ENCODE measurements around the gene CLDN6.

The CLDN6 gene

DNA sequence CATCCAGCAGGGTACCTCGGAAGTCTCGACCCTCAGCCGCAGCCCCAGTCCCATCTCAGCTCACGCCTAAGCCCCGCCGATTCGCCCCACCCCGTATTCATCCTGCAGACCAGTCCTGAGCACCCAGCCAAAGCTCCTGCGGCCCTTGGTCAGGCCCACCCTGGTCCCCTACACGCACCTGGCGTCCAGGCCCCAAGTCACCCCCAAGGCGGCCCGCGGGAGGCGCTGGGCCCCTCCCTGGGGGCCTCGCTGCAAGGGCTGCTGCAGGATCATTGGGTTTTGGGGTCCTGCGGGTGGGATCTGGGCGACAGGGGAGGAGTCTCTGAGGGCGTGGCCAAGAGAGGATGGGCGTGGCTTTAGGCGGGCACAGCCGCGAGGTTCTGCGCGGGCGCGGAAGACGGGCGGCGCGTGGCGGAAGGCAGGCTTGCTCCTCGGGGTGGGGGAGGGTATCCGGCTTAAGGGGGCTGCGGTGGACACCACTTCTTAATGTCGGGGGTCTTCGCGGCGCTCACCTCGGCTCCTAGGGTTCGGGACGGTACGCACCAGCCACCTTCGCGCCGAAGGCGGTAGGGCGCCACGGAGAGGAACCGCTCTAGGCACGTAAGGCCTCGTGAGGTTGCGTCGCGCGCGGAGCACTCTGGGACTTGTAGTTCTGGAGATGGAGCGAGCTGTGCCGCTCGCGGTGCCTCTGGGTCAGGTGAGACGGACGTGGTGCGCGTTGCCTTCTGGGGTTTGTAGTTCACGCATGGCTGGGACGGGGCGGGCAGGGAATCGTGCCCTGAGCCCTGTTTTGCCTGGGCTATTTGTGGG is 5.9 kb upstream of the CLDN6 start, which contains the start of the genes HCFC1R1 and THOC6:
HCFC1R1 (minus strand) TSS at position 274 of the 810 bp plus-strand sequence; CDS start at position 273, 1 bp downstream.
THOC6 (plus strand) TSS at position 367 of the 810 bp plus-strand sequence; CDS start at position 659, 292 bp downstream.
- CTCF ChIA-PET, result interaction anchor here (0.8 to 15.9 kb wide), 5 partner anchors 9 to 105 kb away, joined by 3 to 231 read pairs (median 10); no protein-coding TSS in a partner anchor
- POLR2A ChIA-PET, result interaction anchor here (0.6 kb wide), 1 partner anchor 14 kb away, joined by 3 read pairs; no protein-coding TSS in a partner anchor

DNA sequence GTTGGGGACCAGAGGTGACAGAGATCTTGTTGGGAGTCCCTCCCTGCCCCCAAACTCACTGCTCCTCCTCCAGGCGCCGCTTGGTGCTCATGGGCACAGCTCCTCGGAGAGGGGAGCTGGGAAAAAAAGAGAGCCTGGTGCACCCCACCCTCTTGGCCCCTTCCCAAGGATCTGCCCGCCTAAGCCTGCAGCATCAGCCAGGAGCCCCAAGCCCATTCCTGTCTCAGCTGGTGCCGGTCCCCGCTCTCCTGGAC is 5.4 kb upstream of the CLDN6 start:
- TF ChIP-seq, protein P1, sequence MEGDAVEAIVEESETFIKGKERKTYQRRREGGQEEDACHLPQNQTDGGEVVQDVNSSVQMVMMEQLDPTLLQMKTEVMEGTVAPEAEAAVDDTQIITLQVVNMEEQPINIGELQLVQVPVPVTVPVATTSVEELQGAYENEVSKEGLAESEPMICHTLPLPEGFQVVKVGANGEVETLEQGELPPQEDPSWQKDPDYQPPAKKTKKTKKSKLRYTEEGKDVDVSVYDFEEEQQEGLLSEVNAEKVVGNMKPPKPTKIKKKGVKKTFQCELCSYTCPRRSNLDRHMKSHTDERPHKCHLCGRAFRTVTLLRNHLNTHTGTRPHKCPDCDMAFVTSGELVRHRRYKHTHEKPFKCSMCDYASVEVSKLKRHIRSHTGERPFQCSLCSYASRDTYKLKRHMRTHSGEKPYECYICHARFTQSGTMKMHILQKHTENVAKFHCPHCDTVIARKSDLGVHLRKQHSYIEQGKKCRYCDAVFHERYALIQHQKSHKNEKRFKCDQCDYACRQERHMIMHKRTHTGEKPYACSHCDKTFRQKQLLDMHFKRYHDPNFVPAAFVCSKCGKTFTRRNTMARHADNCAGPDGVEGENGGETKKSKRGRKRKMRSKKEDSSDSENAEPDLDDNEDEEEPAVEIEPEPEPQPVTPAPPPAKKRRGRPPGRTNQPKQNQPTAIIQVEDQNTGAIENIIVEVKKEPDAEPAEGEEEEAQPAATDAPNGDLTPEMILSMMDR (IDR thresholded peaks at IDR 0.05; ENCODE audit: control extremely low read depth, extremely low read depth, low read depth, missing control alignments), result no peak
- CTCF ChIA-PET, result interaction anchor here (0.8 to 15.9 kb wide), 4 partner anchors 9 to 105 kb away, joined by 3 to 231 read pairs (median 52); no protein-coding TSS in a partner anchor
- POLR2A ChIA-PET, result interaction anchor here (0.7 kb wide), 1 partner anchor 112 kb away, joined by 3 read pairs; the partner anchor contains the start of gene ZNF213
- no peak for DNase-seq (ENCODE audit: extremely low spot score)

More for the DNA sequence above, 5.9 kb upstream of the CLDN6 start, which contains the start of the genes HCFC1R1 and THOC6:
- DNase-seq (ENCODE audit: extremely low spot score), result peak; percentile 92
- TF ChIP-seq, protein P1 (IDR thresholded peaks at IDR 0.05; ENCODE audit: control extremely low read depth, extremely low read depth, low read depth, missing control alignments), result no peak

DNA sequence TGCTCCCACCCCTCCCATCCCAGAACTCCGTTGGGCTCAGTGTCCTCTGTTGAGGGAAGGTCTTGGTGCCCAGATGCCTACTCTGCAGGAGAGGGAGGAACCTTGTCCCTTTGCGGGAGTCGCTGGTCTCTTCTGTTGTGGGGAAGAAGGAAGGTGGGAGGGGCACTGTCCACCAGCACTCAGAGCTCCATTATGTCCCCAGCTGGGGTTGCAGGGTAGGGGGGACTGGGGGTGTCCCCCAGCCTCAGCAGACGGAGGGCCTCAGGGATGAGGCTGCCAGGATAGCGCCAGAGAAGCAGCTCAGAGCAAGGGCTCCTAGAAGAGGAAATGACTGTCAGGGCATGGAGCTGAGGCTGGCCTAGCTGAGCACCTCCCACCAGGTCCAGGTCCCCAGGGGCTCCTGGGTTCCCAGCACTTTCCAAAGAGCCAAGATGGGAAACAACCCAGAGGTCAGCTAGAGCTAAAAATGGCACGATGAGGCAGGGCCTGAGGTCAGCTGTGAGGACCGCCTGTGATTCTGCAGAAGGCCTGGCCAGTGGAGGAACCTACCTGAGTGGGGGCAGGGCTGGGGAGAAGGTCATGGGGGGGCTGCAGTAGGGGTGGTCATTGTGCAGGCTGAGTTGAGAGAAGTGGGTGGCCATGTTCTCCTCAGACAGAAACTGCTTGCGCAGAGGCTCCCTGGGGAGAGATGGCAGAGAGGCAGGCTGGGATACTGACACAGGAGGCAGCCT is 4.9 kb upstream of the CLDN6 start:
- ChIA-PET CTCF (interaction anchor here (0.8 to 15.9 kb wide), 6 partner anchors 10 to 106 kb away, joined by 3 to 231 read pairs (median 8); no protein-coding TSS in a partner anchor), POLR2A (interaction anchor here (0.7 kb wide), 1 partner anchor 112 kb away, joined by 3 read pairs; the partner anchor contains the start of gene ZNF213)
- TF ChIP-seq, protein P1 (IDR thresholded peaks at IDR 0.05; ENCODE audit: control extremely low read depth, extremely low read depth, low read depth, missing control alignments), result no peak
- DNase-seq (ENCODE audit: extremely low spot score), result peak; percentile 49

DNA sequence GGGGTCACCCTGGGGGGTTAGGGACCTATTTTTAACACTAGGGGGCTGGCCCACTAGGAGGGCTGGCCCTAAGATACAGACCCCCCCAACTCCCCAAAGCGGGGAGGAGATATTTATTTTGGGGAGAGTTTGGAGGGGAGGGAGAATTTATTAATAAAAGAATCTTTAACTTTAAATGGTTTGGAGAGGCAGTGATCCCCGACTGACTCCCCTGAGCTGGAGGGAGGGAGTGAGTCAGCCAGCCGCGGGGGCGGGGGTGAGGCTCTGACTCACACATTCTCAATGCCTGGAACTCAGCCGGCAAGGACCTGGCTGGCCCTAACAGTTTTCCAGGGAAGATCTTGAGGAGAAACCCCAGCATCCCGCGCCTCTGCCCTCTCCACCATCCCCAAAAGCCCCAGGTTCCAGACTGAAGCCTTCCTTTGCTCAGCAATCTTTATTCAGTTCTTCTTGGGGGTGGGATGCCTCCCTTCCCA is 4.3 kb upstream of the CLDN6 start:
- DNase-seq (ENCODE audit: extremely low spot score), result peak; percentile 73
- TF ChIP-seq, protein P1 (IDR thresholded peaks at IDR 0.05; ENCODE audit: control extremely low read depth, extremely low read depth, low read depth, missing control alignments), result no peak
- ChIA-PET POLR2A (interaction anchor here (0.6 kb wide), 1 partner anchor 29 kb away, joined by 3 read pairs; no protein-coding TSS in a partner anchor), CTCF (interaction anchor here (1.0 to 15.9 kb wide), 5 partner anchors 10 to 107 kb away, joined by 3 to 231 read pairs (median 10); no protein-coding TSS in a partner anchor)

DNA sequence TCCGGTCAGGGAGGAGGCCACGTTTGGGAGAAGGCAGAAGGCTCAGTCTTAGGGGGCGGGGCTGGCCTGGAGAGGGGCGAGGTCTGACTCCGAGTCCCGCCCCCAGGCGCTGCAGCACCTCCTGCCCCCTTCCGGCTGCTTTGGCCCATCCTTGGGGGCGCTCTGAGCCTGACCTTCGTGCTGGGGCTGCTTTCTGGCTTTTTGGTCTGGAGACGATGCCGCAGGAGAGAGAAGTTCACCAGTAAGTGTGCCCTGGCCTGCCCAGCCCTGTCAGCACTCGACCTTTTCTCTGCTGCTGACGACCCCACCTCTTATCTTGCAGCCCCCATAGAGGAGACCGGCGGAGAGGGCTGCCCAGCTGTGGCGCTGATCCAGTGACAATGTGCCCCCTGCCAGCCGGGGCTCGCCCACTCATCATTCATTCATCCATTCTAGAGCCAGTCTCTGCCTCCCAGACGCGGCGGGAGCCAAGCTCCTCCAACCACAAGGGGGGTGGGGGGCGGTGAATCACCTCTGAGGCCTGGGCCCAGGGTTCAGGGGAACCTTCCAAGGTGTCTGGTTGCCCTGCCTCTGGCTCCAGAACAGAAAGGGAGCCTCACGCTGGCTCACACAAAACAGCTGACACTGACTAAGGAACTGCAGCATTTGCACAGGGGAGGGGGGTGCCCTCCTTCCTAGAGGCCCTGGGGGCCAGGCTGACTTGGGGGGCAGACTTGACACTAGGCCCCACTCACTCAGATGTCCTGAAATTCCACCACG is 3.6 kb upstream of the CLDN6 start:
- DNase-seq (ENCODE audit: extremely low spot score), result peak; percentile 80
- CTCF ChIA-PET, result interaction anchor here (0.7 to 15.9 kb wide), 6 partner anchors 11 to 107 kb away, joined by 3 to 231 read pairs (median 8); no protein-coding TSS in a partner anchor

More for the DNA sequence above, 3.6 kb upstream of the CLDN6 start:
- TF ChIP-seq, protein P1 (IDR thresholded peaks at IDR 0.05; ENCODE audit: control extremely low read depth, extremely low read depth, low read depth, missing control alignments), result peak; percentile 31
- POLR2A ChIA-PET, result interaction anchor here (0.6 kb wide), 1 partner anchor 30 kb away, joined by 3 read pairs; no protein-coding TSS in a partner anchor

All from GM10248 (cell line).